ENCODE data around the gene KDM5B.

The KDM5B gene

DNA sequence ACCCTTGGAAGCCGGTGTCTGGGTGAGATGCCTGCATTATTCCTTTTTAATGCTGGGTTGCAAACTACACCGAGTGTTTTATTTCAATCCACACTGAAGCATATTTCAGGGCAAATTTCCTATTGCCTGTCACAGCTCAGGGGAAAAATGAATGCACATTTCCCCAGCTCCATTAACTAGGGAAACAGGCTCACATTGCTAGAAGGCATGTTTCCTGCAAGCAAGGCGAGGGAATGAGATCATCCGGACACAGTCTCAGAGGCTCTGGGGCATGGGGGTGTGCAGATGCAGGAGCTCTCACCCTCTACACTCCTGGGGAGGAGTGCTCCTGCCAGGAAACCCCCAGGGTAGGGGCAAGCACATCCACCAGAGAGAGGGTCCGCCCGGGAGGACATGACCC lies 122.6 kb downstream of the KDM5B start:
- no peak for DNase-seq (ENCODE audit: low read depth)
- TF ChIP-seq CTCF (conservative IDR thresholded peaks at IDR 0.05; ENCODE audit: low read depth, low read length), result no peak
- no peak overlapping the region for H3K4me3 ChIP-seq (ENCODE audit: low read length)

DNA sequence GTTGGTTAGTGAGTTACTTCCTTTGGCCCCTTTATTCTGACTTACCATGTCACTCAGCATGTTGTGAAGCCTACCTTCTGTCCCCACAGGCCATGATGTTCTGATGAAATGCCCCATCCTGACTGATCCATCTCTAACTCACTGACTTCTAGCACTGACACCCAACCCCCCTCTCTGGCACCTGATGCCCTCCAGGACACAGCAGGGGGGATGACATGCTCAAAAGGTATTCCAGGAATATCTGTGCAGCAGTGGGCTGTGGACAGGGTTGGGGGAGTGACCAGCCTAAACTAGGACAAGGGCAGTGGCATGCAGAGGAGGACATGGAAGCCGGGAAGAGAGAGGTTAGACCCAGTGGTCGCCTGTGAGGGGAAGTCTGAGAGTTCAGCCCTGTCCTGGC lies 123.5 kb downstream of the KDM5B start:
- no peak for DNase-seq (ENCODE audit: low read depth)
- no peak for TF ChIP-seq CTCF (conservative IDR thresholded peaks at IDR 0.05; ENCODE audit: low read depth, low read length)
- H3K4me3 ChIP-seq (ENCODE audit: low read length), result no peak overlapping the region

DNA sequence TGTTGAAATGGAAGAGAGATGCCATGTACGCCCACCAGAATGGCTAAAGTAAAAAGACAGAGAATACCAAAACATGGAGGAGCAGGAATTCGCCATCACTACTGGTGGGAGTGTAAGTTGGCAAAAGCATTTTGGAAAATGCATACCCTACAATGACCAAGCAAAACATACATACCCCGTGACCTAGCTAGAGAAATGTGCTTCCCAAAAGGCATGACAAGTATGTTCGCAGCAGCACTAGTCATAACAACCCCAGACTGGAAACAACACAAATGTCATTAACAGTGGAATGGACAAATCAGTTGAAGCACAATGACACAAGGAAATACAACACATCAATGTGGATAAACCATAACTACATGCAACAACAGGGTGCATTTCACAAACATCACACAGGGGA lies 125.2 kb downstream of the KDM5B start:
- H3K4me3 ChIP-seq (ENCODE audit: low read length), result no peak overlapping the region
- DNase-seq (ENCODE audit: low read depth), result no peak
- TF ChIP-seq CTCF (conservative IDR thresholded peaks at IDR 0.05; ENCODE audit: low read depth, low read length), result no peak

DNA sequence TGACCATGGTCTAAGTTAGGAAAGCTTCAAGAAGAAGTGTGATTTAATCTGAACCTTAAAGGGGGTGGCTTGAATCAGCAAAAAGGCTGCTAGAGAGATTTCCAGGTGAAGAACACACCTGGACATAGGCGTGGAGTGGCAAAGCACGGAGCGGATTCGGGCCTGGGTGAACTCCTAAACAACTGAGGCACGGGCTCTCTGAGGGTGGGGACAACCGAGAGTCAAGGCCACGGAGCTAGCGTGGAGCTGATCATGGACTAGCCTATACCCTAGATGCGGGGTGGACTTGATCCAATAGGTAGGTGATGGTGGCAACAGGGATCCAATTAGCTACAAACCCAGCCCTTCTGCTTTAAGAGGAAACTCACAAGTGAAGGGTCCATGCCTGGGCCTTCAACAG lies 125.7 kb downstream of the KDM5B start:
- DNase-seq (ENCODE audit: low read depth), result no peak
- H3K4me3 ChIP-seq (ENCODE audit: low read length), result no peak overlapping the region
- no peak for TF ChIP-seq CTCF (conservative IDR thresholded peaks at IDR 0.05; ENCODE audit: low read depth, low read length)

- TF ChIP-seq CTCF (conservative IDR thresholded peaks at IDR 0.05; ENCODE audit: low read depth, low read length), result no peak
- no peak for DNase-seq (ENCODE audit: low read depth)
- H3K4me3 ChIP-seq (ENCODE audit: low read length), result no peak overlapping the region
Measured at GRCh38 chr1:202681736-202682420, 126.3 kb downstream of the KDM5B start.

GRCh38 chr1:202680586-202681352 lies 127.5 kb downstream of the KDM5B start:
- no peak for DNase-seq (ENCODE audit: low read depth)
- no peak for TF ChIP-seq CTCF (conservative IDR thresholded peaks at IDR 0.05; ENCODE audit: low read depth, low read length)
- no peak overlapping the region for H3K4me3 ChIP-seq (ENCODE audit: low read length)

Data from retinal pigment epithelial cell (primary cell).